Superior temporal gyrus (tissue), 1 donor: ENCODE measurements around the gene MYO7A.
"Not testable (repeated sequence)": the region's sequence is repeated elsewhere in the genome, so short reads cannot be mapped to it uniquely, and the experiment has no call there.

Experiments used
- DNase-seq: peaks from one replicate; pipeline ENCODE4 v3.0.0-alpha.2; 2016; ENCODE audit errors: extremely low spot score

Gene MYO7A

GRCh38 chr11:77093056-77093891, 34.8 kb upstream of the MYO7A start:
- no peak for DNase-seq

GRCh38 chr11:77093987-77094840, 33.8 kb upstream of the MYO7A start:
- no peak for DNase-seq

GRCh38 chr11:77094841-77095365, 33.1 kb upstream of the MYO7A start:
- DNase-seq: no peak

- no peak for DNase-seq
Measured at GRCh38 chr11:77095551-77096490, 32.2 kb upstream of the MYO7A start.

GRCh38 chr11:77096591-77097019, 31.4 kb upstream of the MYO7A start:
- no peak for DNase-seq

- DNase-seq: not testable (repeated sequence)
Measured at GRCh38 chr11:77097180-77097579, 30.9 kb upstream of the MYO7A start.

GRCh38 chr11:77100166-77101042, 27.6 kb upstream of the MYO7A start:
- no peak for DNase-seq

GRCh38 chr11:77101043-77101537, 27.0 kb upstream of the MYO7A start:
- DNase-seq: no peak

- DNase-seq: no peak
Measured at GRCh38 chr11:77102246-77103210, 25.5 kb upstream of the MYO7A start, which contains the start of gene OMP. TSS of gene OMP (plus strand) at chr11:77102840. CDS start at chr11:77102840, 0 bp downstream.

GRCh38 chr11:77103319-77103718, 24.7 kb upstream of the MYO7A start:
- no peak for DNase-seq

GRCh38 chr11:77104727-77105126, 23.3 kb upstream of the MYO7A start:
- DNase-seq: no peak

- DNase-seq: no peak
Measured at GRCh38 chr11:77106321-77106720, 21.7 kb upstream of the MYO7A start.

GRCh38 chr11:77106759-77107158, 21.3 kb upstream of the MYO7A start:
- no peak for DNase-seq

- DNase-seq: no peak
Measured at GRCh38 chr11:77107950-77108349, 20.1 kb upstream of the MYO7A start.

GRCh38 chr11:77108436-77108835, 19.6 kb upstream of the MYO7A start:
- no peak for DNase-seq

- no peak for DNase-seq
Measured at GRCh38 chr11:77109236-77110019, 18.6 kb upstream of the MYO7A start.

- no peak for DNase-seq
Measured at GRCh38 chr11:77110836-77111235, 17.2 kb upstream of the MYO7A start.

GRCh38 chr11:77111277-77111676, 16.8 kb upstream of the MYO7A start:
- no peak for DNase-seq
